ENCODE data around the gene NOTCH3. TPM values are rescaled to one million over a fixed set of nuclear protein-coding genes. Genes with fewer than 3 reads are reported as not detected.

Gene NOTCH3
- total RNA-seq, 1 experiment from 2014 or later: 44.7 TPM

- H3K4me3 Mint-ChIP-seq (ENCODE audit: low read depth, unreplicated experiment): no peak overlapping the region
- H3K27me3 Mint-ChIP-seq (ENCODE audit: unreplicated experiment): peaks cover 12% of the 10 kb centered on the region
- H3K36me3 Mint-ChIP-seq (ENCODE audit: insufficient read depth, unreplicated experiment): peaks cover 6% of the 10 kb centered on the region
- H3K9me3 Mint-ChIP-seq (ENCODE audit: low read depth, unreplicated experiment): no peaks in the 10 kb centered on the region
- intact Hi-C loops (cut with micrococcal nuclease; ENCODE audit: unreplicated experiment): no loop called here
- H3K27ac Mint-ChIP-seq (ENCODE audit: unreplicated experiment): no peak overlapping the region
- no TSS peak for BruUV-seq (replicated peaks)
- CTCF ChIA-PET: no interaction called here
- DNase-seq: no peak
- TF ChIP-seq, protein P1, sequence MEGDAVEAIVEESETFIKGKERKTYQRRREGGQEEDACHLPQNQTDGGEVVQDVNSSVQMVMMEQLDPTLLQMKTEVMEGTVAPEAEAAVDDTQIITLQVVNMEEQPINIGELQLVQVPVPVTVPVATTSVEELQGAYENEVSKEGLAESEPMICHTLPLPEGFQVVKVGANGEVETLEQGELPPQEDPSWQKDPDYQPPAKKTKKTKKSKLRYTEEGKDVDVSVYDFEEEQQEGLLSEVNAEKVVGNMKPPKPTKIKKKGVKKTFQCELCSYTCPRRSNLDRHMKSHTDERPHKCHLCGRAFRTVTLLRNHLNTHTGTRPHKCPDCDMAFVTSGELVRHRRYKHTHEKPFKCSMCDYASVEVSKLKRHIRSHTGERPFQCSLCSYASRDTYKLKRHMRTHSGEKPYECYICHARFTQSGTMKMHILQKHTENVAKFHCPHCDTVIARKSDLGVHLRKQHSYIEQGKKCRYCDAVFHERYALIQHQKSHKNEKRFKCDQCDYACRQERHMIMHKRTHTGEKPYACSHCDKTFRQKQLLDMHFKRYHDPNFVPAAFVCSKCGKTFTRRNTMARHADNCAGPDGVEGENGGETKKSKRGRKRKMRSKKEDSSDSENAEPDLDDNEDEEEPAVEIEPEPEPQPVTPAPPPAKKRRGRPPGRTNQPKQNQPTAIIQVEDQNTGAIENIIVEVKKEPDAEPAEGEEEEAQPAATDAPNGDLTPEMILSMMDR (IDR thresholded peaks at IDR 0.05; ENCODE audit: unreplicated experiment): no peak
- peaks cover 15% of the 10 kb centered on the region for H3K4me1 Mint-ChIP-seq (ENCODE audit: low read depth, unreplicated experiment)
Observed at GRCh38 chr19:15147090-15147489, 53.7 kb downstream of the NOTCH3 start.

DNA sequence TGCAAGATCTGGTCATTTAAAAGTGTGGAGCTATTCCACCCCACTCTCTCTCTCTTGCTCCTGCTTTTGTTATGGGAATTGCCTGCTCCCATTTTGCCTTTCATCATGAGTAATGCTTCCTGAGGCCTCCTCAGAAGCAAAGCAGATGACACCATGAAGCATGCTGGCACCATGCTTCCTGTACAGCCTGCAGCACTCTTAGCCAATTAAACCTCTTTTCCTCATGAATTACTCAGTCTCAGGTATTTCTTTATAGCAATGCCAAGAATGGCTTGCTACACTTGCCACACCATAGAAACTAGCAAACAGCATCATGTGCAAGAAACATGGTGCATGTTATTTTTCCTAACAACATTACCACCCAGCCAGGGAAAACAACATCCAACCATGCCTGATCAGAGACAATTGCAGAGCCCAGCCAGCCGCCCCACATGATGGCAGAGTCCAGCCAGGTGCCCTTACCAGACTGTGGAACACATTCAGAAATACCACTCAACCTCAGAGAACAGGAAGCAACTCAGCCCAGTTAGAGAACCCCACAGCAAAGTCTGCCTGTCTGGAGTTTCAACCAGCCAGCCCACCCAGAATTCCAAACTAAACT, 56.6 kb downstream of the NOTCH3 start:
- H3K4me1 Mint-ChIP-seq (ENCODE audit: low read depth, unreplicated experiment): no peaks in the 10 kb centered on the region
- peaks cover 3% of the 10 kb centered on the region for H3K9me3 Mint-ChIP-seq (ENCODE audit: low read depth, unreplicated experiment)
- no peak overlapping the region for H3K4me3 Mint-ChIP-seq (ENCODE audit: low read depth, unreplicated experiment)
- no peak for DNase-seq
- H3K27ac Mint-ChIP-seq (ENCODE audit: unreplicated experiment): no peak overlapping the region
- H3K27me3 Mint-ChIP-seq (ENCODE audit: unreplicated experiment): peaks cover under 1% of the 10 kb centered on the region
- intact Hi-C loops (cut with micrococcal nuclease; ENCODE audit: unreplicated experiment): no loop called here
- no TSS peak for BruUV-seq (replicated peaks)
- TF ChIP-seq, protein P1 (IDR thresholded peaks at IDR 0.05; ENCODE audit: unreplicated experiment): no peak
- CTCF ChIA-PET: no interaction called here
- no peaks in the 10 kb centered on the region for H3K36me3 Mint-ChIP-seq (ENCODE audit: insufficient read depth, unreplicated experiment)

DNA sequence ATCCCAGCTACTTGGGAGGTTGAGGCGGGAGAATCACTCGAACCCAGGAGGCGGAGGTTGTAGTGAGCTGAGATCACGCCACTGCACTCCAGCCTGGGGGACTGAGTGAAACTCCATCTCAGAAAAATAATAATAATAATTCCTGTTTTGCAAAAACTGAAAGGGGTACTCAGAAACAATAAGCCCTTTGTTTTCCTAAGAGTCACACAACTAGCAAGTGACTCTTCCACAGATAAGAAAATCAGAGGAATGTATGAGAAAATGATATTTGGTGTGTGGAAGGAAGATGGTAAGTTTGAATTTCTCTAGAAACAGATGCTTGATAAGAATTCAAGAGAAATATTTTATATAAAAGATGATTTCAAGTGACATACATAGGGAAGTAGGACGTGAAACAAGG, 58.5 kb downstream of the NOTCH3 start:
- TF ChIP-seq, protein P1 (IDR thresholded peaks at IDR 0.05; ENCODE audit: unreplicated experiment): no peak
- Mint-ChIP-seq H3K4me1 (ENCODE audit: low read depth, unreplicated experiment) (no peaks in the 10 kb centered on the region), H3K9me3 (ENCODE audit: low read depth, unreplicated experiment) (peaks cover 3% of the 10 kb centered on the region), H3K4me3 (ENCODE audit: low read depth, unreplicated experiment) (no peak overlapping the region), H3K27ac (ENCODE audit: unreplicated experiment) (no peak overlapping the region), H3K36me3 (ENCODE audit: insufficient read depth, unreplicated experiment) (no peaks in the 10 kb centered on the region), H3K27me3 (ENCODE audit: unreplicated experiment) (no peaks in the 10 kb centered on the region)
- intact Hi-C loops (cut with micrococcal nuclease; ENCODE audit: unreplicated experiment): no loop called here
- CTCF ChIA-PET: no interaction called here
- DNase-seq: no peak
- no TSS peak for BruUV-seq (replicated peaks)

DNA sequence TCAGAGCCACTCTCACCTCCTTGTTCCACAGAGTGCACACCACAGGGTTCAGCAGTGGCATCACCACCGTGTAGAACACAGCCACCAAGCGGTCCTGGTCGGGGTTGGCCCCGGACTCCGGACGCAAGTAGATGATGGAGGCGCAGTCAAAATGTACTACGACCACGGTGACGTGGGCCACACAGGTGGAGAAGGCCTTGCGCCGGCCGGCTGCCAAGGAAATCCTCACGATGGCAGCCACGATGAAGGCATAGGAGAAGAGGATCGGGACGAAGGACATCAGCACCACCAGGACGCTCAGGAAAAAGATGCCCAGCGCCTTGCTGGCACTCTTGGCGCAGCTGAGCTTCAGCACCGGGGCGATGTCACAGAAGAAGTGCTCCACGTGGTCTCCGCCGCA, 59.7 kb downstream of the NOTCH3 start:
- peaks cover 11% of the 10 kb centered on the region for H3K4me1 Mint-ChIP-seq (ENCODE audit: low read depth, unreplicated experiment)
- CTCF ChIA-PET: no interaction called here
- TF ChIP-seq, protein P1 (IDR thresholded peaks at IDR 0.05; ENCODE audit: unreplicated experiment): no peak
- no peak overlapping the region for H3K4me3 Mint-ChIP-seq (ENCODE audit: low read depth, unreplicated experiment)
- intact Hi-C loops (cut with micrococcal nuclease; ENCODE audit: unreplicated experiment): no loop called here
- H3K36me3 Mint-ChIP-seq (ENCODE audit: insufficient read depth, unreplicated experiment): no peaks in the 10 kb centered on the region
- no peak overlapping the region for H3K27ac Mint-ChIP-seq (ENCODE audit: unreplicated experiment)
- H3K27me3 Mint-ChIP-seq (ENCODE audit: unreplicated experiment): no peaks in the 10 kb centered on the region
- BruUV-seq (replicated peaks): no TSS peak
- DNase-seq: no peak
- H3K9me3 Mint-ChIP-seq (ENCODE audit: low read depth, unreplicated experiment): peaks cover 3% of the 10 kb centered on the region
